ENCODE results near the gene STOX1.
A peak's percentile ranks its signal among the peaks of the same experiment; 100 is the strongest.
"Not testable (repeated sequence)": the region's sequence is repeated elsewhere in the genome, so short reads cannot be mapped to it uniquely, and the experiment has no call there.

The STOX1 gene, protein sequence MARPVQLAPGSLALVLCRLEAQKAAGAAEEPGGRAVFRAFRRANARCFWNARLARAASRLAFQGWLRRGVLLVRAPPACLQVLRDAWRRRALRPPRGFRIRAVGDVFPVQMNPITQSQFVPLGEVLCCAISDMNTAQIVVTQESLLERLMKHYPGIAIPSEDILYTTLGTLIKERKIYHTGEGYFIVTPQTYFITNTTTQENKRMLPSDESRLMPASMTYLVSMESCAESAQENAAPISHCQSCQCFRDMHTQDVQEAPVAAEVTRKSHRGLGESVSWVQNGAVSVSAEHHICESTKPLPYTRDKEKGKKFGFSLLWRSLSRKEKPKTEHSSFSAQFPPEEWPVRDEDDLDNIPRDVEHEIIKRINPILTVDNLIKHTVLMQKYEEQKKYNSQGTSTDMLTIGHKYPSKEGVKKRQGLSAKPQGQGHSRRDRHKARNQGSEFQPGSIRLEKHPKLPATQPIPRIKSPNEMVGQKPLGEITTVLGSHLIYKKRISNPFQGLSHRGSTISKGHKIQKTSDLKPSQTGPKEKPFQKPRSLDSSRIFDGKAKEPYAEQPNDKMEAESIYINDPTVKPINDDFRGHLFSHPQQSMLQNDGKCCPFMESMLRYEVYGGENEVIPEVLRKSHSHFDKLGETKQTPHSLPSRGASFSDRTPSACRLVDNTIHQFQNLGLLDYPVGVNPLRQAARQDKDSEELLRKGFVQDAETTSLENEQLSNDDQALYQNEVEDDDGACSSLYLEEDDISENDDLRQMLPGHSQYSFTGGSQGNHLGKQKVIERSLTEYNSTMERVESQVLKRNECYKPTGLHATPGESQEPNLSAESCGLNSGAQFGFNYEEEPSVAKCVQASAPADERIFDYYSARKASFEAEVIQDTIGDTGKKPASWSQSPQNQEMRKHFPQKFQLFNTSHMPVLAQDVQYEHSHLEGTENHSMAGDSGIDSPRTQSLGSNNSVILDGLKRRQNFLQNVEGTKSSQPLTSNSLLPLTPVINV

DNA sequence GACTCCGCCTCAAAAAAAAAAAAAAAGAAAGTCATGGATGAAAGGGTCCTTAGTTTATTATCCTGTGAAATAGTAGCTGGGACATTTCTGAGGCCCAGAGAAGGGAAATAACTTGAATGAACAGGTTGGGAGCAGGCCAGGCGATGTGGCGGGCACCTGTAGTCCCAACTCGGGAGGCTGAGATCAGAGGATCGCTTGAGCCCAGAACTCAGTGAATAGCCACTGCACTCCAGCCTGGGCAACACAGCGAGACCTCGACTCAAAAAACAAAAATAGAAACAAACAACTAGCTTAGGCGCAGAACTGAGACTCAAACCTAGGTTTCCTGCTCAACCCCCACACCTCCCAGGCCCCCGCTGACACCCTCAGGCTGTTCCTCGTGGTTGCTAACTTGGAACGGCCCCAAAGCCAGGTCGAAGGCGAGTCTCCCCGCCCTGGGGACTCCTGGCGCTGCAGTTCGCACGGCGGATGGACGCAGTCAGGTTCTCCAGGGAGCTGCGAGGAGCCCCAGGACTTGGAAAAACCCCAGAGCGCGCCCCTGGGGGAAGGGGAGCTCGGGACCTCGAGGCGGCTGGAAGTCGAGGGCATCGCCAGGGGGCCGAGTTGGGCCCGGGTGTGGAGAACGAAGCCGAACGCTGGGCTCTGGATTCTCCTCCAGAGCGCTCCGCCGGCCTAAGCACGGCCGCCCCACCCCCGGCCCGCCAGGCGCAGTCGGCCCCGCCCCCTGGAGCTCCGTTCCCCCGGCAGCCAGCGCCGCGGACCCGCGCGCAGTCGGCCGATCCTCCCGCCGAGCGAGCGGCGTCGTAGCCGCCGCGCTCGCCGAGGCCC is at the start of gene STOX1:
STOX1 (plus strand) TSS at position 768 of the 828 bp plus-strand sequence. CDS start 93 bp downstream, outside the sequence.
- peak; percentile 36 for DNase-seq

- DNase-seq: no peak
Observed at GRCh38 chr10:68781613-68782574, 45.4 kb upstream of the STOX1 start.

DNA sequence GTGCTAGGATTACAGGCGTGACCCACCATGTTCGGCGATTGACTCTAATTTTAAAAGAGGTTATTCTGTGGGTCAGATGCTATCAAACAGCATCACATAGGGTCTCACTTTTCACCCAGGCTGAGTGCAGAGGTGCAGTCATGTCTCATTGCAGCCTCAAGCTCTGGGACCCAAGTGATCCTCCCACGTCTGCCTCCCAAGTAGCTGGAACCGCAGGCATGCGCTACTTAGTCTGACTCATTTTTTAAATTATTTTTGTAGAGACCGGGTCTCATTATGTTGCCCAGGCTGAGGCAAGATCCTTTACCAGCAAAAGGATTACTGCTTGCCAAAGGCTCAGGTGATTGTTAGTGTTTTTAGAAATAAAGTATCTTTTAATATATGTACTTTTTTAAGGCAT is 42.9 kb upstream of the STOX1 start:
- no peak for DNase-seq

- no peak for DNase-seq
Observed at GRCh38 chr10:68787813-68788212, 39.5 kb upstream of the STOX1 start.

- no peak for DNase-seq
Observed at GRCh38 chr10:68790476-68790875, 36.9 kb upstream of the STOX1 start.

- DNase-seq: no peak
Observed at GRCh38 chr10:68792115-68792514, 35.2 kb upstream of the STOX1 start.

DNA sequence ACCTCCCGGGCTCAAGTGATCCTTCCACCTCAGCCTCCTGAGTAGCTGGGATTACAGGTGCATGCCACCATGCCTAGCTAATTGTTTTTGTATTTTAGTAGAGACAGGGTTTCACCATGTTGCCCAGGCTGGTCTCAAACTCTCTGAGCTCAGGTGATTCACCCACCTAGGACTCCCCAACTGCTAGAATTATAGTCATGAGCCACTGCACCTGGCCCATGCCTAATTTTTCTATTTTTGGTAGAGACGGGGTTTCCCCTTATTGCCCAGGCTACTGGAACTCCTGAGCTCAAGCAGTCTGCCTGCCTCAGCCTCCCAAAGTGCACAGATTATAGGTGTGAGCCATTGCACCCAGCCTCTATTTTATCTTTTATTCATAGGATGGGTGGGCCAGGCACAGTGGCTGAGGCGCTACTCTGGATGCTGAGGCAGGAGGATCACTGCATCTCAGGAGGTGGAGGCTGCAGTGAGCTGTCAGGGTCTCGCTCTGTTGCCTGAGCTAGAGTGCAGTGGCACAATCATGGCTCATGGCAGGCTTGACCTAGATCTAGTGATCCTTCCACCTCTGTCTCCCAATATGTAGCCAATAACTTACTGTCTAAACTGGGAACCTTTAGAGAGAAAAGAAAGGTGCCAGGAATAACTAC is 31.3 kb upstream of the STOX1 start:
- no peak for DNase-seq

DNA sequence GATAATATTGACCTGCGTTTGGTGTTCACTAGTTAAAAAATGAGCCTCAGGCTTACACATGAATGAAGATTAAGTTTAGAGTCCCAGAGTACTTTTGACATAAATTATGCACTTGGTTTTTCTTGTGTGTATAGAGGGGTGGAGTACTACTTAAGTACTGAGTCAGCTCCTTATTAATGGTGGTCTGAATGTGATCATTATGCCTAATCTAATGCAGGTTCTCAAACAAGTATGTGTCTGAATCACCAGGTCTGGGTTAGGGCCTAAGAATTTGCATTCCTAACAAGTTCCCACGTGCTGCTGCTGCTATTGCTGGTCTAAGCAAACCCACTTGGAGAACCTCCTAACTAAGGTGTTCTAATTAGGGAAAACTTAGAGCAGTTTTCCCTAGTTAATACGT is 30.7 kb upstream of the STOX1 start:
- no peak for DNase-seq

DNA sequence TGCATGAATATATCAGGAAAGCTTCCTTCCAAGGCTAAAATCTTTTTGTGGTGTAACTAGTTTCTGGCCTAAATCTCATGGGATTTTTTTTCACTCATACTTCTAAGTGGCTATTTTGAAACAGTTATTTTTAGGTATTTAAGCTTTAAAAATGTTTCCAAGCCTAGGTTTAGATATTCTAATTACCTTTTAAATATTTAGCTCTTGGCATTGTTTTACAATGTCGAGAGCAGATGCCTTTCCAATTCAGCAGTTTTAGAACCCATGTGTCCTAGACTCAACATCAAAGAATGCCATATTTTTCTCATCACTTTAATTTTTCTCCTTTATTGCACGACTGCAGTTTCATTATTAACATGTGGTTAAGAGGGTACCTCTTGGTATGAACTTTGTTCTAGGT is 27.1 kb upstream of the STOX1 start:
- no peak for DNase-seq

DNA sequence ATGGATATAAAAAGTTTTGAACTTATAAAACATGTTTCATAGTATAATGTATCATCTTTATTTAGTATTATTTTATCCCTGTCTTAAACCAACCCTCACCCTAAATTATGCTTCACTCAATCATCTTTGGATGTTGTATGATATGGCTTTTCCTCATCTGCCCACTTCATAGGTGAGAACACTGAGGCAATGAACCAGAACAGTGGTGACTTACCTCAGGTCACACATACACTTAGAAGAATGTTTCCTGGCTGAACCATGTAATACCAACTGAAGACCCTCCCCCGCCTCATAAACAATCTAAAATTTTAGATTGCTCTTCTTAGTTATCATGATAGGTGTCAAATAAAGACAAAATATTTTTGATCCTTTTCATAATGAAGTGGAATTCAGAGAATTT is 22.6 kb upstream of the STOX1 start:
- DNase-seq: no peak

DNA sequence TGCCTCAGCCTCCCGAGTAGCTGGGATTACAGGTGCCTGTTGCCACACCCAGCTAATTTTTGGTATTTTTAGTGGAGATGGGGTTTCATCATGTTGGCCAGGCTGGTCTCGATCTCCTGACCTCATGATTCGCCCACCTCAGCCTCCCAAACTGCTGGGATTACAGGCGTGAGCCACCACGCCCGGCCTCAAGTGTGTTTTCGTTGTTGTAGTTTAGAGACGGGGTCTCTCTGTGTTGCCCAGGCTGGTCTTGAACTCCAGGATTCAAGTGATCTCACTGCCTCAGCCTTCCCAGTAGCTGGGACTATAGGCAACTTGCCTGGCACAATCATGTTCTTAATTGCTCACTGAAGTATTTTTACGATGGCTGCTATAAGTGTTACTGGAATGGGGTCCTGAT is 16.5 kb upstream of the STOX1 start:
- not testable (repeated sequence) for DNase-seq

DNA sequence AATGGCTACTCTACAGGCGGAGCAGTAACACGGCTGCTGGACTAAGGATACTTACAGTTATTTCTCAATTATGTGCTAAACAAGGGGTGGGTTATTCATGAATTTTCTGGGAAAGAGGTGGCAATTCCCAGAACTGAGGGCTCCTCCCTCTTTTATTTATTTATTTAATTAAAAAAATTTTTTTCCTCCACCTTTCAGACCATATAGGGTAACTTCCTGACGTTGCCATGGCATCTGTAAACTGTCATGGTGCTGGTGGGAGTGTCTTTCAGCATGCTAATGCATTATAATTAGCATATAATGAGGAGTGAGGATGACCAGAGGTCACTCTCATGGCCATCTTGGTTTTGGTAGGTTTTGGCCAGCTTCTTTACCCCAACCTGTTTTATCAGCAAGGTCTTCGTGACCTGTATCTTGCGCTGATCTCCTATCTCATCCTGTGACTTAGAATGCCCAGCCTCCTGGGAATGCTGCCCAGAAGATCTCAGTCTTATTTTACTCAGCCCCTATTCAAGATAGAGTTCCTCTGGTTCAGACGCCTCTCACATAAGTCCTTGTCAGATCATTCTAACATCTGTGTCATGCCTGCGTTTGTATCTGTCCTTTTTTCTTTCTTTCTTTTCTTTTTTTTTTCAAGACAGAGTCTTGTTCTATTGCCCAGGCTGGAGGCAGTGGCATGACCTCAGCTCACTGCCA is 15.9 kb upstream of the STOX1 start:
- DNase-seq: no peak

- DNase-seq: no peak
Observed at GRCh38 chr10:68812420-68812819, 14.9 kb upstream of the STOX1 start.

DNA sequence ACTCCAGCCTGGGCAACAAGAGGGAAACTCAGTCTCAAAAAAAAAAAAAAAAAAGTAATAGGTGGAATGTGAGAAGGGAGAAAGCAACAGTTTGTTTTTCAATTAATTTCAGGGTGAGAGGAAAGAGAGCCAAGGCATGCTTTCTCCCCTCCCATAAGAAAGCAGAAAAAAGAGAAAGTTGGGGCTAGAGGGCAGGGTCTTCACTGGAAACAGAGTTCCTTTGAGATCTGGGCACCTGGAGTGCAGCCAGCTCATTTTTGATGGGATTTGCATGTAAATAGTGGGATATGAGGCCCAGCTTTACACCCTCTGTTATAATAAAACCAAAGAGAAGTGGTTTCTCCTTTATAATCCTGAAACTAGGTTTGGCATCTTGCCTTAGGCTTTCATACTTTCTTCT is 13.8 kb upstream of the STOX1 start:
- DNase-seq: no peak

DNA sequence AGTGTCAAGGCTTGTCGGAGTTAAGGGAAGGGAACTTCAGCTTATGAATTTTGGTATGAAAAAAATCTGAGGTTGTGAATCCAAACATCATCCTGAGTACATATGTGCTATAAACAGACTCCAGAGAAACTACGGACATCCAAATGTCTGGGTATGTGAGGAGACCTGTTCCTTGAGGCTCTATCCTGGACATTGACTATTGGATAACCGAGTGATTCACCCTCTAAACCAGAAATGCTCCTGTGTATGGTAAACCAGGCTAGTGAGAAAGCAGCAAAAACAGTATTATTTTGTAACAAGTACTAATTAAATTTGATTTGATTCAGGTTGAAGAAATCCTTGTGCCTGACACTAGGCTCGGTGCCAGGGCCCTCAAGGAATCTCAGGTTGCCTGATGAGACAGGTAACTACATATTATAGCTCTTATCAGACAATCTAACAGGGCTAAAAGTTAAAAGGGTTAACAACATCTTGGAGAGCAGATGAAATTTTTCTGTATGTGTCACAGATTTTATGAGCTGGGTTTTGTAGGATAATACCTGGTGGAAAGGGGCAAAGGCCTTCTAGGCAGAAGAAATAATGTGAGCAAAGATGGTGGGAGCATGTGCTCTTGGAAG is 10.4 kb upstream of the STOX1 start:
- no peak for DNase-seq

DNA sequence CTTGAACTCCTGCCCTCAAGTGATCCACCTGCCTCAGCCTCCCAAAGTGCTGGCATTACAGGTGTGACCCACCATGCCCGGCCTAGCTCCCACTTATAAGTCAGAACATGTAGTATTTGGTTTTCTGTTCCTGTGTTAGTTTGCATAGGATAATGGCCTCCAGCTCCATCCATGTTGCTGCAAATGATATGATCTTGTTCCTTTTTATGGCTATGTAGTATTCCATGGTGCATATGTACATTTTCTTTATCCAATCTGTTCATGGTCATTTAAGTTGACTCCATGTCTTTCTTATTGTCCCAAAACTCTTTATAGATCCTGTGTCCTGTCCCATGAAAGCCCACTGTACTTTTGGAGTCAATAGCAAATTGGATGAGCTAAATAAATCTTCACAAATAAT is 7.0 kb upstream of the STOX1 start:
- not testable (repeated sequence) for DNase-seq

DNA sequence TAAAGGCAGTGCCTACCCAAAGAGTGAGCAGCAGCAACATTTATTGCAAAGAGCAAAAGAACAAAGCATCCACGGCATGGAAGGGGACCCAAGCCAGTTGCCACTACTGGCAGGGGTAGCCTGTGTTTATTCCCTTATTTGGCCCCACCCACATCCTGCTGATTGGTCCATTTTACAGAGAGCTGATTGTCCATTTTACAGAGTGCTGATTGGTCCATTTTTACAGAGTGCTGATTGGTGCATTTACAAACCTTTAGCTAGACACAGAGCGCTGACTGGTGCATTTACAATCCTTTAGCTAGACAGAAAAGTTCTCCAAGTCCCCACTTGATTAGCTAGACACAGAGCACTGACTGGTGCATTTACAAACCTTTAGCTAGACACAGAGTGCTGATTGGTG is 4.7 kb upstream of the STOX1 start:
- not testable (repeated sequence) for DNase-seq

GRCh38 chr10:68827592-68827959 is 245 bp downstream of the STOX1 start:
- DNase-seq: not testable (repeated sequence)

- DNase-seq: not testable (repeated sequence)
Observed at GRCh38 chr10:68828083-68828601, 811 bp downstream of the STOX1 start.

GRCh38 chr10:68828833-68829232 is 1.5 kb downstream of the STOX1 start:
- DNase-seq: no peak

Measured in activated T-cell treated with anti-CD3 and anti-CD28 coated beads for 4 hours (primary cell).